HG03039 (cell line): Measurements from ENCODE around the gene DGKD.
"Not testable (repeated sequence)": the region's sequence is repeated elsewhere in the genome, so short reads cannot be mapped to it uniquely, and the experiment has no call there.

Source experiments
- ATAC-seq: cut with Tn5 transposase; IDR thresholded peaks from one replicate; pipeline ENCODE4 v1.9.1; 2021; ENCODE audit warnings: mild to moderate bottlenecking, moderate library complexity; ENCODE audit not compliant: unreplicated experiment

DGKD gene

GRCh38 chr2:233353769-233354499 lies at the start of gene DGKD:
Gene DGKD (plus strand): TSS chr2:233354494. CDS start chr2:233354519, 25 bp downstream.
- peak; percentile 43 for ATAC-seq

GRCh38 chr2:233307565-233307964 lies 46.7 kb upstream of the DGKD start, which contains the start of gene SAG:
Gene SAG (plus strand): TSS chr2:233307816. CDS start chr2:233309190, 1,374 bp downstream.
- ATAC-seq = no peak

- no peak for ATAC-seq
These were observed 42.9 kb upstream of the DGKD start for GRCh38 chr2:233311241-233311926.

GRCh38 chr2:233312874-233313273 lies 41.4 kb upstream of the DGKD start:
- ATAC-seq = no peak

GRCh38 chr2:233314180-233314925 lies 39.9 kb upstream of the DGKD start:
- no peak for ATAC-seq

- ATAC-seq = no peak
These were observed 36.9 kb upstream of the DGKD start for GRCh38 chr2:233317196-233317943.

- no peak for ATAC-seq
These were observed 35.0 kb upstream of the DGKD start for GRCh38 chr2:233319256-233319655.

GRCh38 chr2:233320470-233320869 lies 33.8 kb upstream of the DGKD start:
- no peak for ATAC-seq

- no peak for ATAC-seq
These were observed 33.1 kb upstream of the DGKD start for GRCh38 chr2:233321166-233321565.

DNA sequence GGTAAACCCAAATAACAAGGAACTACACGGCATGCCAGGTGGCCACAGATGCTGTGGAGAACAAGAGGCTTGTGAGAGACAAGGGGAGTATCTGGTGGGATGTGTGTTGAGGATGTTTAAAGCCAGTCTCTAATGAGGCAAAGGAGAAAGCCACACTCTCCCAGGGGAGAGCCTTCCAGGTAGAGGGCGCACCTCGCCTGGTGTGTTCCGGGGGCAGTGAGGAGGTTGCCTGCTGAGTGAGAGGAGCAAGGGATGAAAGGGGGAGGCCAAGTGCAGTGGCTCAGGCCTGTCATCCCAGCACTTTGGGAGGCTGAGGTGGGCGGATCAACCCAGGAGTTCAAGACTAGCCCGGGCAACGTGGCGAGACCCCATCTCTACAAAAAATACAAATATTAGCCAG lies 30.4 kb upstream of the DGKD start:
- no peak for ATAC-seq

- ATAC-seq = no peak
These were observed 29.0 kb upstream of the DGKD start for GRCh38 chr2:233325256-233325655.

GRCh38 chr2:233325814-233326213 lies 28.5 kb upstream of the DGKD start:
- no peak for ATAC-seq

DNA sequence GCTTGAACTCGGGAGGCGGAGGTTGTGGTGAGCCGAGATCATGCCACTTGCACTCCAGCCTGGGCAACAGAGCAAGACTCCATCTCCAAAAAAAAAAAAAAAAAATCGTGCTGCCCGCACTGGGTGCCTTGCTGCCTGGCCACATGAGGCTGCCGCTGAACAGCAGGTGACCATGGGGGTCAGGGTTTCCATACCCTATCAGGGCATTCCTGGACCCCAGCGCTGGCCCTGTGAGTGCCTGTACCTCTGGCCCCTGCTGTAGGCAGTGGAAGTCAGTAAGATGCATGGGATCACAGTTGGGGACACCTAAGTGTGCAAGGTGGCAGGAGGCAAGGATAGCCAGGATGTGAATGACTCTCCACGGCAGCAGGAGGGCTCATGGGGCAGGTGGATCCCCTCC lies 27.8 kb upstream of the DGKD start:
- ATAC-seq = no peak

GRCh38 chr2:233328922-233329321 lies 25.4 kb upstream of the DGKD start:
- no peak for ATAC-seq

DNA sequence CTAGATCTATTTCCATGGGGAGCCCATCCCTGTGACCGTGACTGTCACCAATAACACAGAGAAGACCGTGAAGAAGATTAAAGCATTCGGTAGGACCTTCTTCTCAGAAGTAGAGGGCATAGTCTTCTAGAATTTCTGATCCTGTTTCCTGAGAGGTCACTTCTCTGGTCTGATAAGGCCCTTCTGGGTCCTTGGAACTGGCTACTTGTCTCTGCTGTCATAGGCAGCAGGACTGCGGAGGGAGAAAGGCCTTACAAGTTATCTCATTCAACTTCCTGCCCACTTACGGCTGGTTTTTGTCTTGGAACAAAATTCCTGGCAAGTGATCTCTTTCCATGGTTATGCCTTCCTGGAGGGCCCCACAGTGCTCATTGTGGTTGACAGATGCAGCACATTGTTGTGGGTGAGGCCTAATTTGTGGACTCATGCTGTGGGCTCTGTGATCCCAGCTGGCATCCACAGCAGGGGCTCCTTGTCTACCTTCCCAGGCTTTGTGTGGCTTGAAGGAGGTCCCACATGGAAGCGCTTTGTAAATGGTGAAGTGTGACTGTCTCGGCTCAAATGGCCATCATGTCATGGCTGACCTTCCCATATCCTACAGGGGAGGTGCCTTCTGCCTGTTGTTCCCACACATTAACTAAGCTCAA lies 24.7 kb upstream of the DGKD start:
- ATAC-seq = no peak

- peak; percentile 69 for ATAC-seq
These were observed 22.8 kb upstream of the DGKD start for GRCh38 chr2:233331536-233331935.

- ATAC-seq = no peak
These were observed 22.2 kb upstream of the DGKD start for GRCh38 chr2:233332125-233332524.

DNA sequence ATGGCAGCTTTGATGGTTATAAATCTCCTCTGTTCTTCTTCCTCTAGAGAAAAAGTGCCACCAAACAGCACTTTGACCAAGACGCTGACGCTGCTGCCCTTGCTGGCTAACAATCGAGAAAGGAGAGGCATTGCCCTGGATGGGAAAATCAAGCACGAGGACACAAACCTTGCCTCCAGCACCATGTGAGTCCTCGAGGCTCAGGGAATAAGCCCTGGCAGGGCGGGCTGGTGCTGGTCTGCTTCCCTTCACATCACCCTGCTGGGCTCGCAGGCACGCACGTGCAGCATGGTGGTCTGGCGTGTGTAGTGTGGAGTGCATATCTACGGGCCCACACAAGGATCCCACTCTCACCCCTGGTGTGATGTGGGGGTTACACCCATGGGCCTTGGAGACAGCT lies 19.4 kb upstream of the DGKD start:
- no peak for ATAC-seq

DNA sequence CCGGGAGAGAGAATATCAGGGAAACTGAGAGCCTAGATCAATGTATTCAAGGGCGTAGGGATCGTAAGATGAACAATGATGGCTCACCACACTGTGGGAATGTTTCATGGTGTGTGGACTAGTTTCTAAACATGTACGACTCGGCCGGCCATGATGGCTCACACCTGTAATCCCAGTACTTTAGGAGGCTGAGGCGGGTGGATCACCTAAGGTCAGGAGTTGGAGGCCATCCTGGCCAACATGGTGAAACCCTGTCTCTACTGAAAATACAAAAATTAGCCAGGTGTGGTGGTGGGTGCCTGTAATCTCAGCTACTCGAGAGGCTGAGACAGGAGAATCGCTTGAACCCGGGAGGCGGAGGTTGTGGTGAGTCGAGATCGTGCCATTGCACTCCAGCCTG lies 18.2 kb upstream of the DGKD start:
- ATAC-seq = not testable (repeated sequence)

DNA sequence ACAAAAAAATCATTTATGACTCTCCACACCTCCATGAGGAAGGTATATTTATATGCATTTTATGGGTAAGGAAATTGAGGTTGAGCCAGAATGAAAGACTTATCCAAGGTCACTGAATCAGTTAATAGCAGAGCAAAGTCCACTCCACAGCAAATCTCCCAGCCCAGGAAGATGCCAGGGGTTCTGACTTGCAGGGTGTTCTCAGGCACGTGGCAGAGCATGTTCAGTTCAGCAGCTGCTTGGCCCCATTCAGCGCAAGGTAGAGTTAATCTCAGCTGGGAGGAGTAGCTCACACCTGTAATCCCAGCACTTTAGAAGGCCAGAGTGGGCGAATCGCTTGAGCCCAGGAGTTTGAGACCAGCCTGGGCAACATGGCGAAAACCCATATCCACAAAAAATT lies 17.8 kb upstream of the DGKD start:
- ATAC-seq = no peak
